GM21381 (cell line): ENCODE measurements around the gene TNFSF13.

Source experiments
- ATAC-seq: cut with Tn5 transposase; IDR thresholded peaks from one replicate; pipeline ENCODE4 v1.9.1; 2021; ENCODE audit warnings: mild to moderate bottlenecking, moderate library complexity; ENCODE audit not compliant: unreplicated experiment

TNFSF13 gene

DNA sequence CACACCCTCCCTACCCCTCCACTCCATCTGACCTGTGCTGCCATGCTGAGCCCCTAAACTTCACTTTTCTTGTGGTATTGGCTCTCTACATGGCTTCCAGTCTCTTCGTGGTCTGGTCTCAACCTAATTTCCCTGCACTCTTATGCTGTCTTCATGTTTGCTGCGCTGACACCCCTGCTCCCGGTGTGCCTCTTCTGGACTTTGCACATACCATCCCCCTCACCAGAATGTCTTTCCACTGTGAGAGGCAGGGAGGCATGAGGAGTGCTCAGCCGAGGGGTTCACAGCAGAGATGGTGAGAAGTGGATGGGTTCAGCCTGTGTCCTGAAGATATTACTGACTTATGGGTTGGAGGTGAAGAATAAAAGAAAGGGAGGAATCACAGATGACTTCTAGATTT is 7.2 kb upstream of the TNFSF13 start:
- ATAC-seq = no peak

DNA sequence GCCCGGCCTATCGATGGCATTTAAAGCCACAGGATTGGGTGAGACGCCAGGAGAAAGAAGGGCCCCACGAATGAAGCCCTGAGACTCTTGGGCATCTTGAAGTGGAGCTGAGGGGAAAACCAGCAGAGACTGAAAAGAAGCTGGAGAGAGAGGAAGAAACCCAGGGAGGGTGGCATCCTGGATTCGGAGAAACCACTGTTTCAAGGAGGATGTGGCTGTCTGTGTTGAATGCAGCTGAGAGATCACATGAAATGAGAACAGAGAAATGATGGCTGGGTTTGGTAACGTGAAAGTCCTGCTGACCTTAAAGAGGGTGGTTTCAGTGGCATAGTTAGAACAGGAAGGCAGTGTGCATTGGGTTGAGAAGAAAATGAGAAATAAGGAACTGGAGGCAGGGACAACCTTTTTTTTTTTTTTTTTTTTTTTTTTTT is 5.9 kb upstream of the TNFSF13 start:
- peak; percentile 74 for ATAC-seq

DNA sequence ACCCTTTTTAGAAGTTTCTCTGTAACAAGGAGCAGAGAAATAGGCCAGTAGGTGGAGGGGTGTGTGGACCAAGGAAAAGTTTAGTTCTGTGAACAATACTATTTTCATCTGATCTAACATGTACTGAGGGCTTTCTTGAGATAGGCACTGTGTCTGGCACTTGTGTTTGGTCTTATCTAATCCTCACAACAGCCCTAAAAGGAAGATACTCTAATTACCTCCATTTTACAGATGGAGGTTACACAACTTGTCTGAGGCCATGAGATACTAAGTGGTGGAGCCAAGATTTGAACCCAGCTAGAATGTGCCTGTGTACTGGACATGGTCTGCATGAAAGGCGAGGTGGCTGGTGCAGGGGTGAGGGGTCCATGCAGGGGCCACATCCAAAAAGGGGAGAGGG is 5.2 kb upstream of the TNFSF13 start:
- no peak for ATAC-seq

DNA sequence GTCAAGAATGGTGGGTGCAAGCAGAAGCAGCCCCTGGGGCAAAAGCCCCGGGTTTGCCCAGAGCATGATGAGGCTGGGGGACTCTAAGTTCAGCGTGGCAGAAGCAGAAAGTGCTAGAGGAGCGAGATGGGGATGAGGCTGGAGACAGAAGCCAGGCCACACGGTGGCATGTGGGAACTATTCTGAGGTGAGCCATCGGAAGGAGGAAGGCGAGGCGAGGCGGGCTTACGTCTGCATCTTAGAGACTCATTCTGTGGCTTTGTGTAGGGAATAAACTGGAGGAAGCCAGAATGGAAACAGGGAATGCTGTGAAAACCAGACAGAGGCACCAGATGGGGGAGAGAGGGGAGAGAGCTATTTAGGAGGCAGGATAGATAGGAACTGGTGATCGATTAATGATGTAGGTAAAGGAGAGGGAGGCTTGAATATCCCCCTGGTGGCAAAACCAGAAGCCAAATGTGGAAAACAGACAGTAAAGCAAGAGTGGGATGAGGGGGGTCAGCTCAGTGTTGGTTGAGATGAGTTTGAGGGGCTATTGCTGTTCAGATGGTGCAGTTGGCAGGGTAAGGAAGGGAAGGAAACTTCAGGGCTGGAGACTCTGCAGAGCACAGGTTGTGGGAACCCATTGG is 3.1 kb upstream of the TNFSF13 start:
- ATAC-seq = no peak

DNA sequence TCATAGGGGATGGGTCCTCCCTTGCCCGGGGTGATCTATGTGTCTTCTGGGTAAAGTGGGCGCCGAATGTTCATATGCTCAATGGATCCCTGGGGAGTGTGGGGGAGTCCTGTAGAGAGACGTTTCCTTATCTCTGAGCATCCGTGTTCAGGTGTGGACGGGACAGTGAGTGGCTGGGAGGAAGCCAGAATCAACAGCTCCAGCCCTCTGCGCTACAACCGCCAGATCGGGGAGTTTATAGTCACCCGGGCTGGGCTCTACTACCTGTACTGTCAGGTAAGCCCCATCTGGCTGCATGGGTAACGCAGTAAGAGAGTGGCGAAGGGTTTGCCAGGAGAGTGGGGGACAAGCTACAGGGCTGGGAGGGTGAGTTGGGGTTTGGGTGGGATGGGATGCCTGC is 1.9 kb upstream of the TNFSF13 start:
- no peak for ATAC-seq

DNA sequence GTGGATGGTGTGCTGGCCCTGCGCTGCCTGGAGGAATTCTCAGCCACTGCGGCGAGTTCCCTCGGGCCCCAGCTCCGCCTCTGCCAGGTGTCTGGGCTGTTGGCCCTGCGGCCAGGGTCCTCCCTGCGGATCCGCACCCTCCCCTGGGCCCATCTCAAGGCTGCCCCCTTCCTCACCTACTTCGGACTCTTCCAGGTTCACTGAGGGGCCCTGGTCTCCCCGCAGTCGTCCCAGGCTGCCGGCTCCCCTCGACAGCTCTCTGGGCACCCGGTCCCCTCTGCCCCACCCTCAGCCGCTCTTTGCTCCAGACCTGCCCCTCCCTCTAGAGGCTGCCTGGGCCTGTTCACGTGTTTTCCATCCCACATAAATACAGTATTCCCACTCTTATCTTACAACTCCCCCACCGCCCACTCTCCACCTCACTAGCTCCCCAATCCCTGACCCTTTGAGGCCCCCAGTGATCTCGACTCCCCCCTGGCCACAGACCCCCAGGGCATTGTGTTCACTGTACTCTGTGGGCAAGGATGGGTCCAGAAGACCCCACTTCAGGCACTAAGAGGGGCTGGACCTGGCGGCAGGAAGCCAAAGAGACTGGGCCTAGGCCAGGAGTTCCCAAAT is 1.3 kb upstream of the TNFSF13 start:
- ATAC-seq = no peak

DNA sequence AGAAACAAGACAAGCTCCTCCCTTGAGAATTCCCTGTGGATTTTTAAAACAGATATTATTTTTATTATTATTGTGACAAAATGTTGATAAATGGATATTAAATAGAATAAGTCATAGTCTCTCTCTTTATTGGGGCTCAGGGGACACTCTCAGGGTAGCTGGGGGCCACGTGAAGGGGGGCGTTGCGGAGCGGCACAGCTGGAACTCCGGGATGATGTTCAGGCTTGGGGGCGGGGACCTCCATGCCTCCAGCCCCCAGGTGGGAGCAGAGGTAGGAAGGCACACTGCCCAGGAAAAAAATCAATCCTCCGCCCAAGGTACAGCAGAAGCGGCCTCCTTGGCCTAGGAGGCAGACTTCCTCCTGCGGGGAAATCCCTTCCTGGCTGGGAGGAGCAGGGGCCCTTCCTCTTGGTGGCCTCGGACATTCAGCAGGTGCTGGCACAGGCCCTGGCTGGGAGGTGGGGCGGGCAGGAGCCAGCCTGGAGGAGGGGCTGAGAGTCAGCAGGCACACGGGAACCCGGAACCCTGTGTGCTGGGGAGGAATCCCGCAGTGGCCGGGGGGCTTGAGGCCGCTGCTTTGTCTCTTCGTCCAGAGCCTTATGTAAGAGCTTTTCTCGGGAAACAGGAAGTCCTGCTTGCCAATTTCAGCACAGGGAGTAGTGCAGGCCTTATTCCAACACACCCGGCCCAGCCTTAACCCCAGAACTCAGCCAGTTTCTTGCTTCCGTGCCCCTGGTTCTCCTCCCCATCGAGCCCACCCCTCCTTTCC is 591 bp upstream of the TNFSF13 start:
- ATAC-seq = no peak

DNA sequence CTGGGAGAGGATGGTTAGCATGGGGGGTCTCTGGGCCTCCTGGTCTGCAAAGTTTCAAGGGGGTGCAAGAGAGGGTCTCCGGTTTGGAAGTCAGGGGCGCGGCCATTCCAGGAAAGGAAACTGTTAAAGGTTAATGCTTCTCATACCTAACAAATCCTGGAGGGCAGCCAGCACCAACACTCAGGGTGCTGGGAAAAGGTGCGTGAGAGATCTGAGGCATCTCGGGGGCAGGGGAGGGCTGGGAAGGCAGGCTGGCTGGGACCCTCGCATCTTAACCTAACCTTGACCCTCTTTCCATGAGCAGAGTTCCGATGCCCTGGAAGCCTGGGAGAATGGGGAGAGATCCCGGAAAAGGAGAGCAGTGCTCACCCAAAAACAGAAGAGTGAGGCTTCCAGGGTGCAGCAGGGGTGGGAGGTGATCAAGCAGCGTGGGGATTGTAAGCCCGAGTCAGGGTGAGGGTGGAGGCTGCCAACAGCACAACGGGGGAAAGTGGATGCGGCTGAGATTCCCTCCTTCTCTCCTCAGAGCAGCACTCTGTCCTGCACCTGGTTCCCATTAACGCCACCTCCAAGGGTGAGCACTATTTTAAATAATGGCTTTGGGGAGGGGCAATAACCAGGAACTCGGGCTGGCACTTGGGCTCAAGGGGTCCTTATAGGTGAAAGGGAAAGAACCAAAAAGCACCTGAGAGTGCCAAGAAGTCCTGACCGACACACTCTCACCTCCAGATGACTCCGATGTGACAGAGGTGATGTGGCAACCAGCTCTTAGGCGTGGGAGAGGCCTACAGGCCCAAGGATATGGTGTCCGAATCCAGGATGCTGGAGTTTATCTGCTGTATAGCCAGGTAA is 996 bp downstream of the TNFSF13 start:
- ATAC-seq = no peak

DNA sequence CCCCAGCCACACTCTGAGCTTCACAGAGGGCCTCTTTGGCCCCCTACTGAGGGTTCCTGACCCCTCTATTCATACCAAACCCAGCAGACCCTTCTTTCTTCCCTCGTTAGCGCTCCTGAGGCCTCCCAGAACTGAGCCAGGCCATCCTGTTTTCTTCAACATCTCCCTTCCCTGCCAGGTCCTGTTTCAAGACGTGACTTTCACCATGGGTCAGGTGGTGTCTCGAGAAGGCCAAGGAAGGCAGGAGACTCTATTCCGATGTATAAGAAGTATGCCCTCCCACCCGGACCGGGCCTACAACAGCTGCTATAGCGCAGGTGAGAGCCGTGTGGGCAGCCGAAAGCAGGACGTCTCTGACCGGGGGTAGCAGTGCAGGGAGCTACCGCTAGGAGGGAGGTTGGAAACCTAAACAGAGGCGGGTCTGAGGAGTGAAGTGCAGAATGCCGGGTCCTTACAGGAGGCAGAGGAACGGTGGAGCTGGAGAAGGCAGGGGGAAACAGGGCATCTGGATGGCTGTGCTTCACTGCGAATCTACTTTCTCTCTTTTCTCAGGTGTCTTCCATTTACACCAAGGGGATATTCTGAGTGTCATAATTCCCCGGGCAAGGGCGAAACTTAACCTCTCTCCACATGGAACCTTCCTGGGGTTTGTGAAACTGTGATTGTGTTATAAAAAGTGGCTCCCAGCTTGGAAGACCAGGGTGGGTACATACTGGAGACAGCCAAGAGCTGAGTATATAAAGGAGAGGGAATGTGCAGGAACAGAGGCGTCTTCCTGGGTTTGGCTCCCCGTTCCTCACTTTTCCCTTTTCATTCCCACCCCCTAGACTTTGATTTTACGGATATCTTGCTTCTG is 1.9 kb downstream of the TNFSF13 start:
- ATAC-seq = no peak

DNA sequence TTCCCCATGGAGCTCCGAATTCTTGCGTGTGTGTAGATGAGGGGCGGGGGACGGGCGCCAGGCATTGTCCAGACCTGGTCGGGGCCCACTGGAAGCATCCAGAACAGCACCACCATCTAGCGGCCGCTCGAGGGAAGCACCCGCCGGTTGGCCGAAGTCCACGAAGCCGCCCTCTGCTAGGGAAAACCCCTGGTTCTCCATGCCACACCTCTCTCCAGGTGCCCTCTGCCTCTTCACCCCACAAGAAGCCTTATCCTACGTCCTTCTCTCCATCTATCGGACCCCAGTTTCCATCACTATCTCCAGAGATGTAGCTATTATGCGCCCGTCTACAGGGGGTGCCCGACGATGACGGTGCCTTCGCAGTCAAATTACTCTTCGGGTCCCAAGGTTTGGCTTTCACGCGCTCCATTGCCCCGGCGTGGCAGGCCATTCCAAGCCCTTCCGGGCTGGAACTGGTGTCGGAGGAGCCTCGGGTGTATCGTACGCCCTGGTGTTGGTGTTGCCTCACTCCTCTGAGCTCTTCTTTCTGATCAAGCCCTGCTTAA is 2.6 kb downstream of the TNFSF13 start:
- peak; percentile 54 for ATAC-seq

DNA sequence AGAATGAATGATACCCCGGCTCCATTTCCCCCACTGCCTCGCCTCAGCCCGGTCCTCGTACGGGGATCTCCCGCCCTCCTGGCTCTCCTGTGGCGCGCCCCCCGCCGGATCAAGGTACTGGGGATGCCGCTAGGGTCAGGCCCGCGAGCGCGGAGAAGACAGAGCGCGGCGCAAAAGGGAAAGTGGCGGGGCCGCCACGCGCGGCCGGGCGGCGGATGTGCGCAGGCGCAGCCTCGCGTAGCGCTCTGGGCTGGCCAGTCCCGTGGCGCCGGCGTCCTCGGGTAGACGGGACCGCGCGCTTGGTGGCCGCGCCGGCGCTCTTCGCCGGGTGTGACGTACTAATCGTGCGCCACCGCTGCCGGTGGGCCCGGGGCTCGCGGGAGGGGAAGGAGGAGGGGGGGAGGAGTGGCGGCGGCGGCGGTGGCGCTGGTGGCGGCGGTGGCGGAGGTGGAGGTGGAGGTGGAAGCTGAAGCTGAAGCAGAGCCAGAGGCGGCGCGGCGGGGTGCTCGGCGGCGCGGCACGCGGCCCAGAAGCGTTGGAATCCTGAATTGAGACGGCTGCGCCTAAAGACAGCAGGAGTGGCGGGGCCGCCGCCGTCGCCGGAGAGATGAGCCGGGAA is 3.1 kb downstream of the TNFSF13 start, which contains the start of gene SENP3:
SENP3 (plus strand) TSS at position 331 of the 619 bp plus-strand sequence. CDS start 1,158 bp downstream, outside the sequence.
- peak; percentile 67 for ATAC-seq

DNA sequence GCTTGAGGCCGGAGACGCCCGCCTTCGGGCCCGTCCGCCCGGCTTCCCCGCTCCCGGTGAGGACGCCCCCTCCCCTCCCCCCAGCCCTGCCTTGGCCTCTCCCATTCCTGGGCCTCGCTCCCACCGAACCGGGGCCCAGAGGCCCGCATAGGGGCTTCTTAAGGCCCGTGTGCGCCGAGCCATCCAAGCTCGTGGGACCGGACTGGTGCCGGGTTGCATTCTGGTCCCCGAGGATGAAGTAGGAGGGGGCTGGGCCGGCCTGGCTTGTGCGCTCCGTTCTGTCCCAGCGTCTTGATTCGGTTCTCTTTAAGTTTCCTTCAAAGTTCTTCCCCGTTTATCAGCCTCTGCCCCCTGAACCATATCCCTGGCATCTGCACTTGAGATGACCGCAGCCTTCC is 3.7 kb downstream of the TNFSF13 start:
- ATAC-seq = peak; percentile 7

DNA sequence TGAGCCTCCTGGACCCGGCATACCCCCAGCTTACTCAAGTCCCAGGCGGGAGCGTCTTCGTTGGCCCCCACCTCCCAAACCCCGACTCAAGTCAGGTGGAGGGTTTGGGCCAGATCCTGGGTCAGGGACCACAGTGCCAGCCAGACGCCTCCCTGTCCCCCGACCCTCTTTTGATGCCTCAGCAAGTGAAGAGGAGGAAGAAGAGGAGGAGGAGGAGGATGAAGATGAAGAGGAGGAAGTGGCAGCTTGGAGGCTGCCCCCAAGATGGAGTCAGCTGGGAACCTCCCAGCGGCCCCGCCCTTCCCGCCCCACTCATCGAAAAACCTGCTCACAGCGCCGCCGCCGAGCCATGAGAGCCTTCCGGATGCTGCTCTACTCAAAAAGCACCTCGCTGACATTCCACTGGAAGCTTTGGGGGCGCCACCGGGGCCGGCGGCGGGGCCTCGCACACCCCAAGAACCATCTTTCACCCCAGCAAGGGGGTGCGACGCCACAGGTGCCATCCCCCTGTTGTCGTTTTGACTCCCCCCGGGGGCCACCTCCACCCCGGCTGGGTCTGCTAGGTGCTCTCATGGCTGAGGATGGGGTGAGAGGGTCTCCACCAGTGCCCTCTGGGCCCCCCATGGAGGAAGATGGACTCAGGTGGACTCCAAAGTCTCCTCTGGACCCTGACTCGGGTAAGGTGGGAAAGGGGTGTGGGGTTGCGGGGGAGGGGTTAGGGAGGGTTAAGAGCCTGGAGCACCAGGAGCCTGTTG is 4.7 kb downstream of the TNFSF13 start:
- no peak for ATAC-seq

DNA sequence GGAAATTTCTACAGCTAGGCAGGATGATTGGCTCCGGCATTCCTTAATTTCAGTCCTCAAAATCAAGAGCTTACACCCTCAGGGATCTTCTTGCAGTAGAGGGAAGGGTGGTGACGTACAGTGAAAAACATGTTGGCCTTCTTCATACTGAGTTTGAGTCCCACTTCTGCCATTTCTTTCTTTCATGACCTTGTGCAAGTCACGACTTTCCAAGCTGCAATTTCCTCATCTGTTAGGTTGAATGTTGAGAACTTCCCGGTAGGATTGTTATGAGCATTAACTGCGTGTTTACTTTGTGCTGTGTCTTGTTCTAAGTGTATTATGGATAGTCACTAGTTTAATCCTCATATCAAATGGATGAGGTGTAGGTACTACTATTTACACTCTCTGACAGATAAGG is 11.0 kb downstream of the TNFSF13 start:
- ATAC-seq = no peak

DNA sequence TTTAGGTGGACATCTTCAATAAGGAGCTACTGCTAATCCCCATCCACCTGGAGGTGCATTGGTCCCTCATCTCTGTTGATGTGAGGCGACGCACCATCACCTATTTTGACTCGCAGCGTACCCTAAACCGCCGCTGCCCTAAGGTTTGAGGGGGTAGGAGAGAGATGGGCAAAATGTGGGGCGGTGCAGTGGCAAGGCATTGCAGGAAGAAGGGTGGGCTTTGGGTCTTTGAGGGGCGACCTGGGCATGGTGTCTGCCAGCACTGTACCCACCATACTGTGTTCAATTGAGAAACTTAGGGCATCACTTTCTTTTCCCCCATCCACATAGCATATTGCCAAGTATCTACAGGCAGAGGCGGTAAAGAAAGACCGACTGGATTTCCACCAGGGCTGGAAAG is 11.8 kb downstream of the TNFSF13 start:
- no peak for ATAC-seq

DNA sequence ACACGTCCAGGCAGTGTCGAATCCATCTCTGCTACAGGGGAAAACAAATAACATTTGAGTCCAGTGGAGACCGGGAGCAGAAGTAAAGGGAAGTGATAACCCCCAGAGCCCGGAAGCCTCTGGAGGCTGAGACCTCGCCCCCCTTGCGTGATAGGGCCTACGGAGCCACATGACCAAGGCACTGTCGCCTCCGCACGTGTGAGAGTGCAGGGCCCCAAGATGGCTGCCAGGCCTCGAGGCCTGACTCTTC is 13.7 kb downstream of the TNFSF13 start:
- ATAC-seq = no peak

DNA sequence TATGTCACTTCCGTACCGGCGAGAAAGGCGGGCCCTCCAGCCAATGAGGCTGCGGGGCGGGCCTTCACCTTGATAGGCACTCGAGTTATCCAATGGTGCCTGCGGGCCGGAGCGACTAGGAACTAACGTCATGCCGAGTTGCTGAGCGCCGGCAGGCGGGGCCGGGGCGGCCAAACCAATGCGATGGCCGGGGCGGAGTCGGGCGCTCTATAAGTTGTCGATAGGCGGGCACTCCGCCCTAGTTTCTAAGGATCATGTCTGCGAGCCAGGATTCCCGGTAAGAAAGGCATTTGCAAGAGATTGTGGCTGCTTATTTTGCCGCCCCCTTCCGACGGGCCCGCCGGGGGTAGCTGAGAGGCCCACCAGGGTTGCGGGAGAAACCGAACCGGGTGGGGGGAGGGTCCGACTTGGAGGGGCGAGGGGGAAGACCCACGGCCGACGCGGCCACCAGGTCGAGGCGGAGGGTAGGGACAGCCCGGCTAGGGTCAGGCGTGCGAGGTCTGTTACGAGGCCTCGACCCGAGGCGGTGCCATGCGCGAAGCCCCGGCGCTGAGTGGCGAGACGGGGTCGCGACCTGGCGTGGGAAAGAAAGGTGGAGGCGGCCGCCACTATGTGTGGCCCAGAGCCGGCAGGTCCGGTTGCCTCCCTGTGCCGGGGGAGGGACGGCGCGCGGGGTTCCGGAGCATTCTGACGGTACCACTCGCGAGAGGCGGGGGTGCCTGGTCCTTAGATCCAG is 14.2 kb downstream of the TNFSF13 start:
- ATAC-seq = peak; percentile 87

DNA sequence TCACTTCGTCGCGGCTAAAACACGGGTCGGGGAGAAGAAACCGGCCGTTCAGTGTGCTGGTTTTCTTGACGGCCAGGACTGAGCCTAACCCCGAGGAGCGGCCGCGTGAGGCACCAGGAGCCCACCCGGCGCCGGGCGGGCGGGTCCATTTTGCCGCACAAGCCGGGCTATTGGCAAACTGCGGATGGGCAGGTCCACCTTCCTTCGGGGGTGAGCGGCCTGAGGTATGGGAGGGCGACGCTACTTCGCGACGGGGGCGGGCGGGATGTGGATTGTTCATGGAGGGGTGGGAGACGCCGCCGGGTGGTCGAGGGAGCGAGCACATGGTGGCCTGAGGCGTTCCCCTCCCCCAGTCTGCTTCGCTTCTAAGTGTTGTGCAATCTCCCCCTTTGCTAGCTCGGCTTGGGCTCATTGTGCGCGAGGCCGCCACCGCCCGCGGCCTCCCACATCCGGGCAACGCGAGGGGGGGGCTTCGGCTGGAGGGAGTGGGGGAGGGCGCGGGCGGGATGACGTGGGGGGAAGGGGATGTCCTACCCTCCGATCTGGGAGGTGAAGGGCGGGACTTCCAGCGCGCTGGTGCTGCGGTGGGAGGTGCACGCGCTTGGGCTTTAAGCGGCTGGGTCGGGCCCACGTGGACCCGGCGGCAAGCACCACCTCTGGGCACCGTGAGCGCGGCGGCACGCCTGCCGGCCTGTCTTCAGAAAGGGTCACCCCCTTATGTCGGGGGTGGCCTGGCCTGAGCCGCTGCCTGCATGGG is 15.0 kb downstream of the TNFSF13 start:
- no peak for ATAC-seq
